Measurements from ENCODE around the gene ZNF684. TPM values are rescaled to one million over a fixed set of nuclear protein-coding genes. Genes with fewer than 3 reads are reported as not detected.

Gene ZNF684
- total RNA-seq, 1 experiment from 2014 or later, result 5.3 TPM

DNA sequence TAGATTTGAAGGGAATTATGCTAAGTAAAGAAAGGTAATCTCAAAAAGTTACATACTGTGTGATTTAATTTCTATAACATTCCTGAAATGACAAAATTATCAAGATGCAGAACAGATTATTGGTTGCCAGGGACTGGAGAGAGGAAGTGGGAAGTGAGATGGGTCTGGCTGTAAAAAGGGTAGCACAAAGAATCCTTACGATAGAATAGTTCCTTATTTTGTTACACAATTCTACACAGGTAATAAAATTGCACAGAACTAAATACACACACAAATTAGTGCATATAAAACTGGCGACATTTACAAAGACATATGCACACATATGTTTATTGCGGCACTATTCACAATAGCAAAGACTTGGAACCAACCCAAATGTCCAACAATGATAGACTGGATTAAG lies 33.5 kb downstream of the ZNF684 start:
- Histone ChIP-seq H4K20me1 (ENCODE audit: insufficient read depth) (no peaks in the 10 kb centered on the region), H3K9me3 (ENCODE audit: control insufficient read depth in 1 of 2, insufficient read depth in 1 of 2, low read depth in 1 of 2, low read length in 2 of 2) (no peaks in the 10 kb centered on the region), H3K9ac (ENCODE audit: low read length) (no peak overlapping the region), H3K4me2 (ENCODE audit: low read length) (no peak overlapping the region), H2AFZ (ENCODE audit: low read depth, low read length, poor library complexity, severe bottlenecking) (no peak overlapping the region), H3K79me2 (ENCODE audit: insufficient read depth, low read length) (no peaks in the 10 kb centered on the region), H3K36me3 (ENCODE audit: control insufficient read depth in 1 of 2, insufficient read depth in 2 of 2, low read length in 2 of 2) (no peaks in the 10 kb centered on the region), H3K27me3 (ENCODE audit: insufficient read depth, low read length) (no peaks in the 10 kb centered on the region), H3K9me2 (ENCODE audit: insufficient read depth) (no peaks in the 10 kb centered on the region; the same call in 1 of the 2 replicates), H3K4me3 (replicated peaks in 1 of 2; ENCODE audit: low read depth in 1 of 2, low read length in 2 of 2) (no peak overlapping the region), H3K4me1 (ENCODE audit: control insufficient read depth in 1 of 2, insufficient read depth in 2 of 2, low read length in 2 of 2) (no peaks in the 10 kb centered on the region), H3K27ac (ENCODE audit: low read depth, low read length) (no peak overlapping the region)
- intact Hi-C loops (cut with micrococcal nuclease), result no loop called here
- CTCF ChIA-PET, result no interaction called here
- BruUV-seq (replicated peaks), result no TSS peak
- ATAC-seq (no peak), DNase-seq (ENCODE audit: low read depth, low spot score) (no peak)
- POLR2A ChIA-PET, result no interaction called here
- TF ChIP-seq POLR2A (IDR thresholded peaks at IDR 0.05; ENCODE audit: borderline replicate concordance, extremely low read depth, insufficient read depth, insufficient read length) (no peak), SP1 (IDR thresholded peaks at IDR 0.05; ENCODE audit: low read depth) (no peak), ZFX (IDR thresholded peaks at IDR 0.05) (no peak), CEBPB (IDR thresholded peaks at IDR 0.05; ENCODE audit: low read depth) (no peak), EZH2 (IDR thresholded peaks at IDR 0.05) (no peak), FOSL1 (IDR thresholded peaks at IDR 0.05; ENCODE audit: low read depth) (no peak), TCF7L2 (IDR thresholded peaks at IDR 0.05; ENCODE audit: borderline replicate concordance, extremely low read depth, insufficient read depth, insufficient read length) (no peak), JUND (IDR thresholded peaks at IDR 0.05) (no peak), EZH2phosphoT487 (IDR thresholded peaks at IDR 0.05; ENCODE audit: borderline replicate concordance) (no peak)
- TF ChIP-seq, protein P1, sequence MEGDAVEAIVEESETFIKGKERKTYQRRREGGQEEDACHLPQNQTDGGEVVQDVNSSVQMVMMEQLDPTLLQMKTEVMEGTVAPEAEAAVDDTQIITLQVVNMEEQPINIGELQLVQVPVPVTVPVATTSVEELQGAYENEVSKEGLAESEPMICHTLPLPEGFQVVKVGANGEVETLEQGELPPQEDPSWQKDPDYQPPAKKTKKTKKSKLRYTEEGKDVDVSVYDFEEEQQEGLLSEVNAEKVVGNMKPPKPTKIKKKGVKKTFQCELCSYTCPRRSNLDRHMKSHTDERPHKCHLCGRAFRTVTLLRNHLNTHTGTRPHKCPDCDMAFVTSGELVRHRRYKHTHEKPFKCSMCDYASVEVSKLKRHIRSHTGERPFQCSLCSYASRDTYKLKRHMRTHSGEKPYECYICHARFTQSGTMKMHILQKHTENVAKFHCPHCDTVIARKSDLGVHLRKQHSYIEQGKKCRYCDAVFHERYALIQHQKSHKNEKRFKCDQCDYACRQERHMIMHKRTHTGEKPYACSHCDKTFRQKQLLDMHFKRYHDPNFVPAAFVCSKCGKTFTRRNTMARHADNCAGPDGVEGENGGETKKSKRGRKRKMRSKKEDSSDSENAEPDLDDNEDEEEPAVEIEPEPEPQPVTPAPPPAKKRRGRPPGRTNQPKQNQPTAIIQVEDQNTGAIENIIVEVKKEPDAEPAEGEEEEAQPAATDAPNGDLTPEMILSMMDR (IDR thresholded peaks at IDR 0.05 in 2 of 3, conservative IDR thresholded peaks at IDR 0.05 in 1 of 3; ENCODE audit: borderline replicate concordance in 1 of 3, insufficient read depth in 1 of 3, low read depth in 2 of 3, low read length in 2 of 3), result no peak
- TF ChIP-seq, protein P2, sequence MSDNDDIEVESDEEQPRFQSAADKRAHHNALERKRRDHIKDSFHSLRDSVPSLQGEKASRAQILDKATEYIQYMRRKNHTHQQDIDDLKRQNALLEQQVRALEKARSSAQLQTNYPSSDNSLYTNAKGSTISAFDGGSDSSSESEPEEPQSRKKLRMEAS (IDR thresholded peaks at IDR 0.05), result no peak
- RAD21 ChIA-PET (ENCODE audit: low non-redundant PET in 1 of 2, low total read pairs in 2 of 2, uncharacterized antibody in 2 of 2, unreplicated experiment in 2 of 2), result no interaction called here

All from HCT116 (cell line).